ENCODE results near the gene GRIK4. TPM values are rescaled to one million over a fixed set of nuclear protein-coding genes. Genes with fewer than 3 reads are reported as not detected.

GRIK4 gene
- total RNA-seq, 3 donors from 2014 or later (not counting 1 experiment from before 2014, with no cell fraction given), result 2.2 to 32.3 (median 21.9) TPM

GRCh38 chr11:120746836-120747609 lies 235.5 kb downstream of the GRIK4 start:
- 84% methylated on average over 10 of the region's 12 CpGs for whole genome bisulfite sequencing (ENCODE audit: insufficient coverage)
- no peaks in the 10 kb centered on the region for H3K27me3 ChIP-seq (ENCODE audit: control insufficient read depth, insufficient read depth, low read length)
- H3K36me3 ChIP-seq (ENCODE audit: control insufficient read depth, insufficient read depth, low read length), result no peaks in the 10 kb centered on the region
- no peak overlapping the region for H3K4me3 Mint-ChIP-seq
- H3K4me1 ChIP-seq (ENCODE audit: control insufficient read depth, insufficient read depth, low read length), result no peaks in the 10 kb centered on the region
- no peak for TF ChIP-seq CTCF (IDR thresholded peaks at IDR 0.05)
- H3K27ac ChIP-seq (ENCODE audit: low read length), result no peak overlapping the region
- DNase-seq (no peak), ATAC-seq (no peak)
- intact Hi-C loops (cut with micrococcal nuclease), result no loop called here
- H3K9me3 ChIP-seq (ENCODE audit: control insufficient read depth, insufficient read depth, low read length), result no peaks in the 10 kb centered on the region
- peaks cover 0 to 22% of the 10 kb centered on the region in 2 donors for H3K4me1 Mint-ChIP-seq
- H3K27me3 Mint-ChIP-seq (ENCODE audit: low read depth in 2 of 2), result peaks cover 4 to 22% of the 10 kb centered on the region in 2 donors
- H3K4me3 ChIP-seq (ENCODE audit: low read length), result no peak overlapping the region
- H3K9me3 Mint-ChIP-seq, result no peaks in the 10 kb centered on the region
- H3K27ac Mint-ChIP-seq, result no peak overlapping the region
- H3K36me3 Mint-ChIP-seq, result no peaks in the 10 kb centered on the region

- no peaks in the 10 kb centered on the region for H3K36me3 ChIP-seq (ENCODE audit: control insufficient read depth, insufficient read depth, low read length)
- intact Hi-C loops (cut with micrococcal nuclease), result no loop called here
- no peak overlapping the region for H3K27ac ChIP-seq (ENCODE audit: low read length)
- H3K27me3 Mint-ChIP-seq (ENCODE audit: low read depth in 2 of 2), result peaks cover 4 to 22% of the 10 kb centered on the region in 2 donors
- H3K27me3 ChIP-seq (ENCODE audit: control insufficient read depth, insufficient read depth, low read length), result no peaks in the 10 kb centered on the region
- no peak overlapping the region for H3K4me3 ChIP-seq (ENCODE audit: low read length)
- no peak overlapping the region for H3K4me3 Mint-ChIP-seq
- TF ChIP-seq CTCF (IDR thresholded peaks at IDR 0.05), result no peak
- ATAC-seq (no peak), DNase-seq (no peak)
- no peak overlapping the region for H3K27ac Mint-ChIP-seq
- H3K9me3 ChIP-seq (ENCODE audit: control insufficient read depth, insufficient read depth, low read length), result no peaks in the 10 kb centered on the region
- H3K4me1 Mint-ChIP-seq, result peaks cover 0 to 30% of the 10 kb centered on the region in 2 donors
- H3K9me3 Mint-ChIP-seq, result no peaks in the 10 kb centered on the region
- 66% methylated on average over 10 of the region's 12 CpGs for WGBS (ENCODE audit: insufficient coverage)
- no peaks in the 10 kb centered on the region for H3K4me1 ChIP-seq (ENCODE audit: control insufficient read depth, insufficient read depth, low read length)
- no peaks in the 10 kb centered on the region for H3K36me3 Mint-ChIP-seq
Observed at GRCh38 chr11:120747850-120748814, 236.6 kb downstream of the GRIK4 start.

GRCh38 chr11:120749395-120749794 lies 237.8 kb downstream of the GRIK4 start:
- peak overlapping the region in 1 of 2 donors; percentile 24 for H3K27ac Mint-ChIP-seq
- H3K9me3 ChIP-seq (ENCODE audit: control insufficient read depth, insufficient read depth, low read length), result no peaks in the 10 kb centered on the region
- 78% methylated on average over 4 of the region's 4 CpGs for WGBS (ENCODE audit: insufficient coverage)
- intact Hi-C loops (cut with micrococcal nuclease), result no loop called here
- no peak for TF ChIP-seq CTCF (IDR thresholded peaks at IDR 0.05)
- no peaks in the 10 kb centered on the region for H3K36me3 ChIP-seq (ENCODE audit: control insufficient read depth, insufficient read depth, low read length)
- H3K4me1 ChIP-seq (ENCODE audit: control insufficient read depth, insufficient read depth, low read length), result no peaks in the 10 kb centered on the region
- DNase-seq (no peak), ATAC-seq (no peak)
- H3K36me3 Mint-ChIP-seq, result no peaks in the 10 kb centered on the region
- H3K27me3 ChIP-seq (ENCODE audit: control insufficient read depth, insufficient read depth, low read length), result no peaks in the 10 kb centered on the region
- peaks cover 0 to 30% of the 10 kb centered on the region in 2 donors for H3K4me1 Mint-ChIP-seq
- H3K4me3 Mint-ChIP-seq, result no peak overlapping the region
- peaks cover 4 to 13% of the 10 kb centered on the region in 2 donors for H3K27me3 Mint-ChIP-seq (ENCODE audit: low read depth in 2 of 2)
- H3K9me3 Mint-ChIP-seq, result no peaks in the 10 kb centered on the region
- no peak overlapping the region for H3K27ac ChIP-seq (ENCODE audit: low read length)
- H3K4me3 ChIP-seq (ENCODE audit: low read length), result no peak overlapping the region

Measured in natural killer cell (primary cell).